HG03469 (cell line): ENCODE results near the gene FANCD2.
"Not testable (repeated sequence)": the region's sequence is repeated elsewhere in the genome, so short reads cannot be mapped to it uniquely, and the experiment has no call there.

Experiments used
- ATAC-seq: cut with Tn5 transposase; IDR thresholded peaks from one replicate; pipeline ENCODE4 v1.9.1; 2021; ENCODE audit warnings: mild to moderate bottlenecking, moderate library complexity, moderate number of reproducible peaks; ENCODE audit not compliant: unreplicated experiment

The FANCD2 gene

DNA sequence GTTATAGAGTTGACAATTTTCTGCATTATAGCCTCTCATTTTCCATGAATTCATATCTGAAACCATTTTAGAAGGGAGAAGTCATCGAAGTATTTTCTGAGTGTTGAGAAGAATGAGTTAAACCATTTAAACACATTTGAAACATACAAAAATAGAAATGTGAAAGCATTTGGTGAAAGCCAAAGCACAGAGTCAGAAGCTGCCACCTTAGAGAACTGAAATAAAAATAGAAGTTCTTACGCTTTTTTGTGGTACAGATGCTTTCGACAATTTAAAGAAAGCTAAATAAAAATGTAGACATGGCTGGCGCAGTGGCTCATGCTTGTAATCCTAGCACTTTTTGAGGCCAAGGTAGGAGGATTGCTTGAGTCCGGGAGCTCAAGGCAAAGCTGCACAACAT lies 72.8 kb downstream of the FANCD2 start:
- no peak for ATAC-seq

DNA sequence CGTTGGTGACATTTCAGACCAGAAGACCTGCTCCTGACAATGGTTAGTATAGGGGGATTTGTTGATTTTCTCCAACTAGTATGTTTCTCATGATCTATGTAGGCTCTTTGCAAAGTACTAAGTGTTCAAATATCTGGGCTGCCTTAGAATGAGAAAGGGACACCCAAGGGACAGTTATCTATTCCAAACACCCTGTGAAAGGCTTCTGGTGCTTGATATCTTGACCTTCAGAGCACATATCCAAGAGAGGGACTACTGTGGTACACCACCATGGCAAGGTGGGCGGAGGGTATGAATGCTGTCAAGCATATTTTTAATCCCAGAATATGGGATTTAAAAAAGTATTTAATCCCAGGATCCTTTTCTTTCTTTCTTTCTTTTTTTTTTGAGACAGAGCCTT lies 80.7 kb downstream of the FANCD2 start:
- ATAC-seq: no peak

DNA sequence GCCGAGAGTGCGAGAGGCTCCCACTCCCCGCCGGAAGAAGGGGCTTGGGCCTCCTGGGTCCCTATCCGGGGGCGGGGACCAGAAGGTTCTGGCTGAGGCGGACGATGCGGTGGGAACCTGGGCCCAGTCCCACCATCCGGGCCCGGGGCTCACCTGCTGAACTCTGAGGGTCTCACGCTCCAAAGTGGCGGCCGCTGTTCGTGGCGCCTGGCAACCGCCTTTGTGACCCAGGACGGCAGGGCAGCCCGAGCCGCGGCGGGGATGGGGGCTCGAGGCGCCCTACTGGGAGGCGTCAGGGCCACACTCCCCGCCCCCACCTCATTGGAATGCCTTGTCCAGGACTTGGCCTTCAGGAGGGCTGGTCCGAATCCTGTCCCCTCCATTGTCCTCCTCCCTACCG lies 81.9 kb downstream of the FANCD2 start, which contains the start of gene FANCD2OS:
FANCD2OS (minus strand) TSS at position 165 of the 400 bp plus-strand sequence. CDS start 3,481 bp downstream, outside the sequence.
- ATAC-seq: no peak

DNA sequence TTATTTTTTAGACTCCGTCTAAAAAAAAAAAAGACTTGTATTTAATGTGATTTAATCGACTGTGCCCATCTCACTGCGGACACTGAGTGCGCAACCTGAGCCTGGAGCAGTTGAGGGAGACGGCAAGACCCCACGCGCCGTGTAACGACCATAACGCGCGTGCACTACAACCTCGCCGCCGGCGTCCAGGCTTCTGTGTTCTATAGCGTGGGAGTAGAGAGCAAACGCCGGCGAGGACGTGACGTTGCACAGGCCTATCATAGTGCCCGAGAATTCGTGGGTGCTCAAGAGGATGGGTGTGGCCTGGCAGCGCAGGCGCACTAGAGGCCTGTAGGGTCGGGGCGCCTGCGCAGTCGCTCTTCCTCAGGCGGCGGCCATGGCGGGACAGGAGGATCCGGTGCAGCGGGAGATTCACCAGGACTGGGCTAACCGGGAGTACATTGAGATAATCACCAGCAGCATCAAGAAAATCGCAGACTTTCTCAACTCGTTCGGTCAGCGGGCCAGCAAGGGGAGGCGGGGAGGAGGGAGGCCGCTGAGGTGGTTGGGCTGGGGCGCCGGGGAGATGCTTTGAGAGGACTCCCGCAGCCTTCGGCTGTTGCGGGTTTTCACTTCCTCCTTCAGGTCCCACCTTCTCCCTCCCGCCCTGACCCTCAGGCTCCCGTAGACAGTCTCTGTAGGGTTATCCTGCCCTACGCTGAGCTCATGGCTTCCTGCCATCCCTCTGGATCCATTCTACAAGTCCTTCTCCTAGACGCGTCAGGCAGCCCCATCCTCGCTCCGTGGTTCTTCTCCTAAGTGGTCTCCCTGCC lies 89.3 kb downstream of the FANCD2 start, which contains the start of gene BRK1:
BRK1 (plus strand) TSS at position 350 of the 812 bp plus-strand sequence; CDS start at position 377, 27 bp downstream.
- ATAC-seq: peak; percentile 90

DNA sequence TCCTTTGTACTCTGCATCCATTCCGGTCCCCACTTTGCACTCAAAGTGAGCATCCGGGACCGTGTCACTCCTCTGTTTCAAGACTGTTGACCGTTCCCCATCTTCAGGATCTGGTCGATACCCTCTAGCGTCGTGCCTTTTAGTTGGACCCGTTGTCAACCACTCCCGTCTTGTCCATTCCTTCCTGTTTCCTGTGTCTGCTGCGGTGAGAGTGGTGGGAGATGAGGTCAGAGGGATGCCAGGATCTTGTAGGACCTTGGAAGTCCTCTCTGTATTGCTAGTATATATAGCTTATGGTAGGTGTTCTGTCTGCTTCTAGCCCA lies 89.9 kb downstream of the FANCD2 start:
- no peak for ATAC-seq

DNA sequence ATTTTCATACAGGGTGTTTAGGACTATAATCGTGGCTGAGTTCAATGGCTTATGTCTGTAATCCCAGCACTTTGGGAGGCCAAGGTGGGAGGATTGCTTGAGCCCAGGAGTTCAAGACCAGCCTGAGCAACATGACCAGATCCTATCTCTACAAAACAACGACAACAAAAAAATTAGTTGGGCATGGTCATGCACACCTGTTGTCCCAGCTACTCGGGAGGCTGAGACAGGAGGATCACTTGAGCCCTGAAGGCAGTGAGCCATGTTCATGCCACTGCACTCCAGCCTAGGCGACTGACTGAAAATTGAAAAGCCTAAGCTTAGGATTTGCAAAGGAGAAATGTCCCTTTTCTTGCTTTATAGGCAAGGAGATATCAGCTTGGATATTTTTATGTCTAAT lies 90.7 kb downstream of the FANCD2 start:
- ATAC-seq: no peak

DNA sequence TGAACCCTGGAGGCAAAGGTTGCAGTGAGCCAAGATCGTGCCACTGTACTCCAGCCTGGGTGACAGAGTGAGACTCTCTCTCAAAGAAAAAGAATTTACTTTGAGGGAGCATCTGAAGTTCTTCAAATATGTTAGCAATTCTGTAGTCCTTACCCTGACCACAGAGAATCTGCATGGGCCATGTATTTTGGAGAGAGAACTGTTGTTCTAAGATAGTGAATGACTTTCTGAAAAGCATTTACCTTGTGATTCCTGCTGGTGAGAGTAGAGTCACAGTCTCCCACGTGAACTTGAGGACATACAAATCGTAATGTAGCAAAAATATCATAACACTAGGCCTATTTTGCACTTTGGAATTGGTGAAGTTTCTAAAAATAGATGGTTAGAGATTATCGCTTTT lies 93.1 kb downstream of the FANCD2 start:
- ATAC-seq: no peak

DNA sequence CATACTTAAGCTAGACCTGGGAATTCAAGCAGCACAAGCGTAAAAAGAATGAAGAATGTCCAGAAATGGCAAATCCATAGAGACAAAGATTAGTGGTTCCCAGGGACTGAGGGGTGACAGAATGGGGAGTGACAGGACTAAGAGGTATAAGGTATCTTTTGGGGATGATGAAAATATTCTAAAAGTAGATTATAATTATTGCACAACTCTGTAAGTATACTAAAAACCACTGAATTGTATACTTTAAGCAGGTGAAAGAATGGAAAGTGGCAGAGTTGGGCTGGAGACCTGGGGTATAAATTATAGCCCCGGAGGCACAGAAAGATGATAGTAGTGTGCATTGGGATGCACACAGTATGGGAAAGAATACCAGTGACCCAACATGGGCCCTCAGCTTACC lies 94.8 kb downstream of the FANCD2 start:
- ATAC-seq: no peak

DNA sequence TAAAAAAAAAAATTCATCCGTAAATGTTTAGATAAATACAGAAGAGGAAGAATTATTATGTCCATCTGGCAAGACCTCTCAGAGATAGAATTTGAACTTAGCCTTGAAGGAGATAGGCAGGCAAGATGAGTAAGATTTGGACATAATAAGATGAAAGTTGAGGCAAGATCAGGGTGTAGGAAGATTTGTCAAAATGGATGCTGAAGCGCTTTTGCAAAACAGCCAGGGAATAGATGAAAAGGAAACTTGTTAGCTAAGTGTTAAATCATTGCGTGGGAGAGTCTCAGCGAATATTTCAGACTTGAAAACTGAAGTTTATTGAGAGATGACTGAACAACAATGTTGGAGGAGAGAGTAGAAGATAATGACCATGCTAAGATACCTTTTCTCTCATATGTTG lies 96.5 kb downstream of the FANCD2 start:
- no peak for ATAC-seq

DNA sequence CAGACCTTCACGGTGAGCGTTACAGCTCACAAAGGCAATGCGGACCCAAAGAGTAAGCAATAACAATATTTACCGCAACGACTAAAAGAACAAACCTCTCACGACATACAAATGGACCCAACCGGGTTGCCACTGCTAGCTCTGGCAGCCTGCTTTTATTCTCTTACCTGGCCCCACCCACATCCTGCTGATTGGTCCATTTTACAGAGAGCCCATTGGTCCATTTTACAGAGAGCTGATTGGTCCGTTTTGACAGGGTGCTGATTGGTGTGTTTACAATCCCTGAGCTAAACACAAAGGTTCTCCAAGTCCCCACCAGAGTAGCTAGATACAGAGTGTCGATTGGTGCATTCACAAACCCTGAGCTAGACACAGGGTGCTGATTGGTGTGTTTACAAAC lies 109.6 kb downstream of the FANCD2 start:
- ATAC-seq: not testable (repeated sequence)

DNA sequence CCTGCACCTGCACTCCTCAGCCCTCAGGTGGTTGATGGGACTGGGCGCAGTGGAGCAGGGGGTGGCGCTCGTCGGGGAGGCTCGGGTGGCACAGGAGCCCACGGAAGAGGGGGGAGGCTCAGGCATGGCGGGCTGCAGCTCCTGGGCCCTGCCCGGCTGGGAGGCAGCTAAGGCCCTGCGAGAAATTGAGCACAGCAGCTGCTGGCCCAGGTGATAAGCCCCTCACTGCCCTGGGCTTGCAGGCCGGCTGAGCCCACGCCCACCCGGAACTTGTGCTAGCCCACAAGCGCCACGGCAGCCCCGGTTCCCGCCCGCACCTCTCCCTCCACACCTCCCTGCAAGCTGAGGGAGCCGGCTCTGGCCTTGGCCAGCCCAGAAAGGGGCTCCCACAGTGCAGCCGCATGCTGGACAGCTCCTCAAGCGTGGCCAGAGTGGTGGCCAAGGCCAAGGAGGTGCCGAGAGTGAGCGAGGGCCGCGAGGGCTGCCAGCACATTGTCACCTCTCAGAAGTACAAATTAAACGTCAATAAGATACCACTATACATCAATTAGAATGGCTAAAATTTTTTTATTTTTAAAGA lies 110.3 kb downstream of the FANCD2 start:
- no peak for ATAC-seq

DNA sequence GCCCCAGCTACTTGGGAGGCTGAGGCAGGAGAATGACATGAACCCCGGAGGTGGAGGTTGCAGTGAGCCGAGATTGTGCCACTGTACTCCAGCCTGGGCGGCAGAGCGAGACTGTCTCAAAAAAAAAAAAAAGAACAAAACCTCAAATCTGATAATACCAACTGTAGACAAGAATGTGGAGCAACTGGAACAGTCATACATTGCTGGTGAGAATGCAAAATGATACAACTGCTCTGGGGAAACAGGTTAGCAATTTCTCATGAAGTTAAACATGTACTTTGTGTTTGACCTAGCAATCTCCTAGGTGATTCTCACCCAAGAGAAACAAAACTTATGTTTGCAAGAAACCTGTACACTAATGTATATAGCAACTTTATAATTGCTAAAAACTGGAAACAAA lies 110.9 kb downstream of the FANCD2 start:
- no peak for ATAC-seq

DNA sequence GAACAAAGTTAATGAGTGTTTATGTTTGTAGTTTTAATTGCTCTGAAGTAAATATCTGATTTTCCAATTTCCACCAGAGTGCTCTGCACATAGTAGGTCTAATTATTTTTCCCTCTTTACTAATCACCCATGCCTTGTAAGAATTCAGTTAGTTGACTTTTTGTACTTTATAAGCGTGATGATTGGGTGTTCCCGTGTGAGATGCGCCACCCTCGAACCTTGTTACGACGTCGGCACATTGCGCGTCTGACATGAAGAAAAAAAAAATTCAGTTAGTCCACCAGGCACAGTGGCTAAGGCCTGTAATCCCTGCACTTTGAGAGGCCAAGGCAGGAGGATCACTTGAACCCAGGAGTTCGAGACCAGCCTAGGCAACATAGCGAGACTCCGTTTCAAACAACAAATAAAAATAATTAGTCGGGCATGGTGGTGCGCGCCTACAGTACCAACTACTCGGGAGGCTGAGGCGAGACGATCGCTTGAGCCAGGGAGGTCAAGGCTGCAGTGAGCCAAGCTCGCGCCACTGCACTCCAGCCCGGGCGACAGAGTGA lies 114.8 kb downstream of the FANCD2 start:
- no peak for ATAC-seq

DNA sequence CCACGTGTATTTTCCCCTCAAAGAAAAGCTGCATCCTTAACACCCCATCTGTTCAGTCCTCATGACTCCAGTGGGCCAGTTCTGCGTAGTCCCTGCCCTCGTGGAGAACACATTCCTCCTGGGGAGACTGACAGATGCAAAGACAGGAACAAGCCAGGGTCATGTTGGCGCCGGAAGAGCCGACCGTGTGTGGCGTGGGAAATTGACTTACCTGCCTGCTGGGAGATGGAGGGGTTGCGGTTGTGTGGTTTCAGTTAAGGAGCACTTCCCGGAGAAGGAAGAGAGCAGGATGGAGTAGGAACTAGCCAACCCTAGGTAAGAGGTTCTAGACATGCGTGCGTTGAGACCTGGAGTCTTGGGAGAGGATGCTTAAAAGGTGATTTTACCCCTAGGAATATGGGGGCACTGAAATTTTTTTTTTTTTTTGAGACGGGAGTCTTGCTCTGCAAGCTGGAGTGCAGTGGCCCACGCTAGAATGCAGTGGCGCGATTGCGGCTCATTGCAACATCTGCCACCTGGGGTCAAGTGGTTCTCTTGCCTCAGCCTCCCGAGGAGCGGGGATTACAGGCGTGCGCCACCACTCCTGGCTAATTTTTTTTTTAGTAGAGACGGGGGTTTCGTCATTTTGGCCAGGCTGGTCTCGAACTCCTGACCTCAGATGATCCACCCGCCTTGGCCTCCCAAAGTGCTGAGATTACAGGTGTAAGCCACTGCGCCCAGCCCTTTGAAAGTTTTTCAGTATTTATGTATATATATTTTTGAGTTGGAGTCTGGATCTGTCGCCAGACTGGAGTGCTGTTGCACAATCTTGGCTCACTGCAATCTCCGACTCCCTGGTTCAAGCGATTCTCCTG lies 116.7 kb downstream of the FANCD2 start:
- no peak for ATAC-seq

DNA sequence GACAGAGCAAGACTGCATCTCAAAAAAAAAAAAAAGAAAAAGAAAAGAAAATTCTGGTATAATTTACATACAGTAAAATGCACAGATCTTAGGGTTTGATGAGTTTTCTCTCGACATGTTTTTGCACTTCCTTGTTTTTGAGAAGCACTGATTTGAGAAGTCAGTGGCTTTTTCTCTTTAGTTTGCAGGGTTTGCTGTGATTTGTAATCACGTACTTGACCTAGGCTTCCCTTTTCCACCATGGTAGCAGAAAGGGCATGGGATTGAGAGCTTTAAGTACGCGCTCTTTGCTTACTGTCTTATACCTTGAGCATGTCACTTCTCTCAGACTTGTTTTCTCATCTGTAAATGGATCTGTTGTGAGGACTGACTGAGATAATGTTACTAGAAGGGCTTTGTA lies 119.4 kb downstream of the FANCD2 start:
- no peak for ATAC-seq

DNA sequence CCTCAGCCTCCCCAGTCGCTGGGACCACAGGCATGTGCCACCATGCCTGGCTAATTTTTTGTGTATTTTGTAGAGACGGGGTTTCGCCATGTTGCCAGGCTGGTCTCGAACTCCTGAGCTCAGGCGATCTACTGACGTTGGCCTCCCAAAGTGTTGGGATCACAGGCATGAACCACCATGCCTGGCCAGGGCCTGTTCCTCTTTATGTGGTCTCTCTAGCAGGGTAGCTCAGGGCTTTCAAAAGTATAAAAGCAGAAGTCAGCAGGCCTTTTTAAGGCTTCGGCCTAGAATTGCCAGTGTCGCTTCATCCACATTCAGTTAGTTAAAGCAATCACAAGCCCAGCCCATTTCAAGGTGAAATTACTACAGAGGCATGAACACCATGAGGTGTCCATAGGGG lies 123.0 kb downstream of the FANCD2 start:
- no peak for ATAC-seq

DNA sequence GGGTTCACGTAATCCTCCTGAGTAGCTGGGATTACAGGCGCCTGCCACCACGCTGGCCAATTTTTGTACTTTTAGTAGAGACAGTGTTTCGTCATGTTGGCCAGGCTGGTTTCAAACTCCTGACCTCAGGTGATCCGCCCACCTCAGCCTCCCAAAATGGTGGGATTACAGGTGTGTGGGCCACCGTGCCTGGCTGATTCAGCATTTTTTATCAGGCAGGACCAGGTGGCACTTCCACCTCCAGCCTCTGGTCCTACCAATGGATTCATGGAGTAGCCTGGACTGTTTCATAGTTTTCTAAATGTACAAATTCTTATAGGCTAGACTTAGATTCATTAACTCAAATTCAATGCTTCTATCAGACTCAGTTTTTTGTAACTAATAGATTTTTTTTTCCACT lies 124.8 kb downstream of the FANCD2 start:
- no peak for ATAC-seq
